ENCODE data around the gene SOCS1. TPM values are rescaled to one million over a fixed set of nuclear protein-coding genes. Genes with fewer than 3 reads are reported as not detected.

Gene SOCS1
- total RNA-seq, 2 experiments from 2014 or later: 23.4 to 47.1 TPM

- Histone ChIP-seq H3K4me3 (ENCODE audit: low read depth, low read length, poor library complexity, severe bottlenecking) (no peak overlapping the region), H2AFZ (ENCODE audit: low read length) (no peak overlapping the region), H3K9me2 (ENCODE audit: insufficient read depth, low read length) (no peaks in the 10 kb centered on the region), H3K27ac (ENCODE audit: low read depth, low read length, poor library complexity, severe bottlenecking) (no peak overlapping the region), H3K36me3 (ENCODE audit: insufficient read depth, low read length) (peaks cover 42% of the 10 kb centered on the region), H3K9me3 (ENCODE audit: low read length) (no peaks in the 10 kb centered on the region), H3K4me1 (ENCODE audit: insufficient read depth, low read length, poor library complexity, severe bottlenecking) (peaks cover 31% of the 10 kb centered on the region), H3K79me2 (ENCODE audit: insufficient read depth, low read depth, low read length) (peaks cover 29% of the 10 kb centered on the region), H4K20me1 (ENCODE audit: insufficient read depth, low read length) (peaks cover 23% of the 10 kb centered on the region), H3K4me2 (ENCODE audit: low read length) (no peak overlapping the region)
- intact Hi-C loops (cut with micrococcal nuclease; ENCODE audit: unreplicated experiment): loop anchor here (5.0 kb wide), 1 partner anchor 153 kb away; no protein-coding TSS in a partner anchor
- ChIA-PET CTCF (ENCODE audit: unreplicated experiment) (no interaction called here), POLR2A (interaction anchor here (0.6 kb wide), 1 partner anchor 410 kb away, joined by 4 read pairs; no protein-coding TSS in a partner anchor)
- no TSS peak for BruUV-seq (replicated peaks)
- TF ChIP-seq EZH2phosphoT487 (IDR thresholded peaks at IDR 0.05; ENCODE audit: borderline replicate concordance, low read depth, low read length) (no peak), CTCF (conservative IDR thresholded peaks at IDR 0.05; ENCODE audit: low read length) (no peak)
- DNase-seq (ENCODE audit: low spot score): no peak
Measured at GRCh38 chr16:11250091-11250785, 5.8 kb downstream of the SOCS1 start.

- Histone ChIP-seq H4K20me1 (ENCODE audit: insufficient read depth, low read length) (peaks cover 18% of the 10 kb centered on the region), H3K27ac (ENCODE audit: low read depth, low read length, poor library complexity, severe bottlenecking) (no peak overlapping the region), H3K4me2 (ENCODE audit: low read length) (no peak overlapping the region), H3K9me3 (ENCODE audit: low read length) (no peaks in the 10 kb centered on the region), H3K79me2 (ENCODE audit: insufficient read depth, low read depth, low read length) (peaks cover 21% of the 10 kb centered on the region), H3K4me3 (ENCODE audit: low read depth, low read length, poor library complexity, severe bottlenecking) (no peak overlapping the region), H3K36me3 (ENCODE audit: insufficient read depth, low read length) (peaks cover 34% of the 10 kb centered on the region), H2AFZ (ENCODE audit: low read length) (no peak overlapping the region), H3K9me2 (ENCODE audit: insufficient read depth, low read length) (no peaks in the 10 kb centered on the region), H3K4me1 (ENCODE audit: insufficient read depth, low read length, poor library complexity, severe bottlenecking) (peaks cover 31% of the 10 kb centered on the region)
- TF ChIP-seq CTCF (conservative IDR thresholded peaks at IDR 0.05; ENCODE audit: low read length): no peak
- no peak for TF ChIP-seq EZH2phosphoT487 (IDR thresholded peaks at IDR 0.05; ENCODE audit: borderline replicate concordance, low read depth, low read length)
- DNase-seq (ENCODE audit: low spot score): no peak
- no TSS peak for BruUV-seq (replicated peaks)
- ChIA-PET POLR2A (no interaction called here), CTCF (ENCODE audit: unreplicated experiment) (no interaction called here)
- intact Hi-C loops (cut with micrococcal nuclease; ENCODE audit: unreplicated experiment): loop anchor here (5.0 kb wide), 1 partner anchor 152 kb away; no protein-coding TSS in a partner anchor
Measured at GRCh38 chr16:11249233-11250061, 6.6 kb downstream of the SOCS1 start.

Measured in OCI-LY7 (cell line).